GM11168 (cell line): ENCODE measurements around the gene ERF.

Experiments used
- in situ Hi-C: fragments of 300-500 bp; cut with MboI; formaldehyde crosslinking; loops from one replicate; pipeline ENCODE4 v1.12.0; 2022; ENCODE audit warnings: low sequenced_read_pairs; ENCODE audit not compliant: unreplicated experiment

The ERF gene

DNA sequence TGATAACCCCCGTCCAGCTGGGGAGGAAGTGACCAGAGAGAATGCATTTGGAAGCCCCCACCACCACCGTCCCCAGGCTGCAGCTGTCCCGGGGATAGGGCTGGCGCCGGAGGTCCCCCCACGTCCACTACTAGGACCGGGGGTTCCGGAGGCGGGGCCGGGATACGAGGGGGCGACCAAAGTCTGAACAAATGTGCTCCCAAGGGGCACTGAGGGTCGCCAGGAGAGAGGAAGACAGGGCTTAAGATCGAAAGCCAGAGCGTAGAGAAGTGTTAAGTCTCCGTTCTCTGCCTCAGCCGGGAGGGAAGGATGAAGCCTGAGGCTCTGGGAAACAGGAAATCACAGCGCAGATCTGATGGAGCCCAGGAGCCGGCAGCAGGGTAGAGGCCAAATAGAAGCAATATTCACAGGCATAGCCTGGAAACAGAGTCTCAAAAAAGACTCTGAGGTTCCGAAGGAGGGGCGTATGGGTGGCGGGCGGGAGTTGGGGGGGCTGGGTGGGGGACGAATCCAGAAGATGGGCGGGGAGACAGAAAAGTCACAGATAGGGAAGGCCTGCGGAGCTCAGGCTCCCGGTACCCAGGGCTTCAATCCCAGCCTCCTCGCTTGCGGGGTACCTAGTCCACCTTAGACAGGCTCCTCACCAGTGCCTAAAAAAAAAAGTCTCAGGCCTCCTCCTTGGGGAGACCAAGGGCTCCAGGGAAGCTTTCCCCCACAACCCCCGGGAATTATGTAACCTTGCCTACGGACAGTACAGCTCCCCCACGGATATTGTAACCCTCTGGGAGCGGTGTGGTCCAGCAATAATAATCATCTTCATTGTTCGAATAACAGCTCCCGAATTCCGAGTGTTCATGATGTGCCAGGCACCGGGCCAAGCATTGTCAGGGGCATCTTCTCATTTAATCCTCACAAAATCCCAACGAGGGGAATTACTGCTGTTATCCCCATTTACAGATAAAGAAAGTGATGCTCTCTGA lies 1.1 kb upstream of the ERF start:
- in situ Hi-C loops, result no loop called here

DNA sequence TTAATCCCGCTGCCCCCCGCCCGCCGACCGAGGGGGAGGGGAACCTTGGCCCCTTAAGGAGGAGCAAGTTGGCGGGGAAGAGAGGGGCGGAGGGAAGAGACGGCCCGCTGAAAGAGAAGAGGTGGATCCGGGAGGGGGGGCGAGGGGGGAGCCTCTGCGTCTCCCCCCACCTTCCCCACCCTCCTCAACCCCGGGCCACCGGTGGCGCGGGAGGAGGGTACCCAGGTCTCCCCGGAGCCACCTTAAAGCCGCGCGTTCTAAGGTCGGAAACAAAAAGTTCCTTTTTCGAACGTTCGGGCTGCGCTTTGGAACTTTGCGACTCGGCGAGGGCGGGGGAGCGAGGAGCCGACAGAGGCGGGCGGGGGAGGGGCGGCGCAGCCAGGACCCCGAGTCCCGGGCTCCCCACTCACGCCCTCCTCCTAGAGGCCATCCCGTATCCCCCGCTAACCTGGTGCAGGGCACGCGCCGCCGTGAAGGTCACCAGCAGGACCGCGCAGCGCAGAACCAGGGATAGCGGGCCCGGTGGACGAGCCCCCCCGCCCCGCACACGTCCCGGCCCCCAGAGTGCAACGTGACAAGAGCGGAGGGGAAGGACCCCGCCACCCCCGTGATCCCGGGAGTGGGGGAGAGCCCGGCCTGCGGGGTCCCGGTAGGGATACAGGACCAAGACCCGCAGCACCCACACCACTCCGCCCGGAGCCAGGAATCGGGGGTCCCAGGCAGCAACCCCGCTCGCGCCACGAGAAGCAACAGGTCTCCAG lies 659 bp downstream of the ERF start:
- in situ Hi-C loops, result no loop called here

DNA sequence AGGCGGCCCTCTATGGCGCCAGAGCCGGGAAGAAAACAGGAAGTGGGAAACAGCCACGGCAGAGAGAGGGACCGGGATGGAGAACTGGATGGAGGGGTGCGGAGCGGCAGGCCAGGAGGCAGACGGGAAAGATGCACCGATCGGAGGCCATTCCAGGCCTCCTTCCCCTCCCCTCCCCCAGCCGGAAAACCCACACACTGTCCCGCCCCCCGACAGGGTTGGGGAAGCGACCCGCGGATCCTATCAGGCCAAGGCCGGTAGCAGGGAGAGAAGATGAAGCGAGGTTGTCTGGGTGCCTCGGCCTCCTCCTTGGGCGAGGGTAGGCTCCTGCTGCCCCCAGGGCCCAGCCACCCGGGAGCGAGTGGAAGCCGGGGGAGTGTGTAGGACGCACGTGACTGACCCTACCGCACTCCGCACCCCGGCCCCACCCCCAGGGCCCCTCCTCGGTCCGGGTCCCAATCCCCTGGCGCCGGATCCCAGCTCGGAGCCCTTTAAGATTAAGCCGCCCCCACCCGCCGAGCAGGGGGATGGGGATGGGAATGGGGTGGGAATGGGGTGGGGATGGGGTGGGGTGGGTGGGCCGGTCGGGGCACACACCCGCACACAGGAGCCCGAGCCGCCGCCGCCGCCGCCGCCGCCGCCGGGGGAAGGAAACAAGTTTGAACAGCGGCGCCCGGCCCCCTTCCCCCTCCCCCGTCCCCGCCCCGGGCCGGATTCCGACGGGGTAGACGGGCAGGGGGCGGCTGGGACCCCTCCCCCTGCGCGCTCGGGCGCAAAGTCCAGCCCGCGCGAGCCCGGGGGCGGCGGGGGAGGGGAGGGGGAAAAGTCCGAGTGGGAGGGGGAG lies 1.5 kb downstream of the ERF start:
- in situ Hi-C loops, result no loop called here

DNA sequence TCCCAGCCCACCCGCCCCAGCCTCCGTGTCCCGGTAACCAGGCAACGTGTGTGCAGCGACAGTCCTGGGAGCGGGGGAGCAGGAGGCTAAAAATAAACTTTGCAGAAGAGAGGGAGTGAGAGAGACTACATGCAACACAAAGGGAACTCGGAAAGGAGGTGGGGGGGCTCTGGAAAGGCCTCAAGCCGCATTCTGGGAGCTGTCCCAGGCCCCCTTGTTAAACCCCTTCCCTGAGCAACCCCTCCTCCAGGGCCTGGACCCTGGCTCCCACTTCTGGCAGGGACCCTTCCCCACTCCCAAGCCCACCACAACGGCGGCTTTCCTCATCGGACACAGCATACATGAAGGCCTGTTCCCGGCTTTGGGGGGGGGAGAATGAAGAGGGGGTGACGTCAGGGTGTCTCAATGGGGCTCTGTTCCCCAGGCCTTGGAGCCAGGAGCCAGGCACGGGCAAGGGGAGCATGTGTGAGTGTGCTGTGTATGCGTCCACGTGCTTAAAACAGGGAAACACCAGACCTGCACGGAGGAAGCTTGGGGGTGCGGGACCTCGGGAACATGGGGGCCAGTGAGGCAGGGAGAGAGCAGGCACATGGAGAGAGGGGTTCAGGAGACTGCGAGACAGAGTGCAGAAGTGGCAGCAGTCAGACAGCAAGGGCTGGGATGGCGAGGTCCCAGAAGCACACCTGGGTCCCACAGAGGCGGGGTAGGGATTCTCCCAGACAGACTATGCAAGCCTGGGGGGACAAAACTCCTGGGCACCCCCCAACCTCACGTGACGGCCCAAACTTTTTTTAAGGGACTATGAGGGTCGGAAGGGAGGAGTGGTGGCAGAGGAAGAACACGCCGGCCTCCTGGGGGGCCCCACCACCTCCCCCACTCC lies 2.3 kb downstream of the ERF start:
- in situ Hi-C loops, result no loop called here

DNA sequence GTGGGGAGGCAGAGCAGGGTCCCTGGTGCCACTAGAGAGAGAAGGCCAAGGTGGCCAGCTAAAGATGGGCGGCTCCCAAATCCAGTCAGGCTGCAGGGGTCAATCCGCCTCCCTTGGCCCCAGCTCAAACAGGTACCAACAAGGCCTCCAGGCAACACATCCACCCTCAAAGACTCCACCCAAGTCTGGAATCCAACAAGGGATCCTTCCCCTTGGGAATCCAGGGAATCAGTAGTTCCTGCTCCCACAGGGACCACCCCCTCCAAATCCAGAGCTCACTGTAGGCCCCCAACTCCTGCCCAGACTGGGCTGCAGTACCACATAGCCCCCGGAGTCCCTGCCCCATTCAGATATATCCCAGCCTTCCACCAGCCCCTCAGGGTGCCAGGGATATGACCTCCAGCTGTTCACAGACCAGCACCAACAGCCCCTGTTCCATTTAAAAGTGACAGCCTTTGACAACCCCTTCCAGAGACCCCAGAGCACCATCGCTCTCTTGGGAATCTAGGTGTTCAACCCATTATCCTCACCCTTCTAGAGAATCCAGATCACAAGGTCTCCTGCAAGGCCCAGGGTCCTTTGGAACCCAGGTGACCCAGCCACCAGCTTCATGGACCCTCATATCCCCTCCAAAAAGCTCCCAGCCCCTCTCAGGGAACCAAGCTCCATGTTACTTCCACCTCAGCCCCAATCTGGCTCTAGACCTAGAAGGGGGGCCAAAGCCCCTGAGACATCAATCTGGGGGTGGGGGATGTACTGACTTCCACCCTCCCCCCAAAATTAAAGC lies 3.2 kb downstream of the ERF start:
- in situ Hi-C loops, result no loop called here

DNA sequence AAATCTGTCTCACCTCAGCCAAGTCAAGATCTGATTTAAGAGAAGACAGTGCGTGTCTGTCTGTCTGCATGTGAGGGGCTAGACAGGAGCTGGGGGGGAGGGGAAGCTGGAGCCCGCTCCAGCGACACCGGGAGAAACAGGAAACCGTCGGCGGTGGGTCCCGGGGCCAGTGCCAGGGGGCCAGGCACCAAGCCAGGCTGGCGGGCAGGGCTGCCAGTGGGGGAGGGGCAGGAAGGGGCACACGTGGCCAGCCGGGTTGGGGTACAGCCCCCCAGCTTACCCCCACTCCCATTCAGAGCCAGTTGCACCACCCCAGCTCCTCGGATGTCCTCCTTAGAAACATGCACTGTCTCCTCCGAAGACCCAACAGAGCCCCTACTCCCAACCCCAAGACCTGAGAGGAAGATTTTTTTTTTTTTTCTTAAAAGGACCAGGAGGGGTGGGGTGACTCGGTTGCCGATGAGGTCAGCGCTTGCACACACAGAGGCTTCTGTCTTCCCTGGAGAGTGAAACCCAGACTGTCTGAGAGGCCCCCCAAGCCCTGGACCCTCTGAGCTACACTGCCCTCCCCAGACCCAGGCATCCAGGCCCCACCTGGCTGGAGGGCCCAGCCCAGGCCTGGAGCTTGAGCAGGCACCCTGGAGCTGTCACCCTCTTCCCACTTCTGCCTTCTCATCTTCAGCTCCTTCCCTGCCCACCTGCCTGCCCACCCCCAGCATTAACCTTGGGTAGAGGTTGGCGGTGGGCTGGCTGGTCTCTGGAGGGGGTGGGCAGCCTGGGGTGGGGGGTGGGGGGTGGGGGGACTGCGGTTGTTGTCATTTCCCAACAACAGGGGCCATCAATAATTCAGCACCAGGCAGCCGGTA lies 4.0 kb downstream of the ERF start:
- in situ Hi-C loops, result no loop called here

DNA sequence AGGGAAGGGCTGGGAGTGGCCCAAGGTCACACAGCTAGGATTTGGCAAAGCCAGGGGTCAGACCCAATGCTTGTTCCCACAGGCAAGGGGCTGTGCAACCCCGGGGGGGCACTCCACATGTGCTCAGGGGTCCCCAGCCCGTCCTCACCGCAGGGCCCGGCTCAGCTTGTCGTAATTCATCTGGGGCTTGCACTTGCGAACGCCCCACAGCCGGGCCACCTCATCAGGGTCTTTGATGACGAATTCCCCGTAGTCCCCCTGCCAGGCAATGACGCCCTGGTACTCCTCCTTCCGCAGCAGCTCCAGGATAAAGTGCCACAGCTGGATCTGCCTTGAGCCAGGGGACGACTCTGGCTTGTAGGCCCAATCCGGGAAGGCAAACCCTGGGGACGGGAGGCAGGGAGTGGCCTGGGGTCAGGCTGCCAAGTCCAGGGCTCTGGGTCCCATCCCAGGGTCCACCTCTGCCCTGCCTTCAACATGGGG lies 4.7 kb downstream of the ERF start:
- in situ Hi-C loops, result no loop called here

DNA sequence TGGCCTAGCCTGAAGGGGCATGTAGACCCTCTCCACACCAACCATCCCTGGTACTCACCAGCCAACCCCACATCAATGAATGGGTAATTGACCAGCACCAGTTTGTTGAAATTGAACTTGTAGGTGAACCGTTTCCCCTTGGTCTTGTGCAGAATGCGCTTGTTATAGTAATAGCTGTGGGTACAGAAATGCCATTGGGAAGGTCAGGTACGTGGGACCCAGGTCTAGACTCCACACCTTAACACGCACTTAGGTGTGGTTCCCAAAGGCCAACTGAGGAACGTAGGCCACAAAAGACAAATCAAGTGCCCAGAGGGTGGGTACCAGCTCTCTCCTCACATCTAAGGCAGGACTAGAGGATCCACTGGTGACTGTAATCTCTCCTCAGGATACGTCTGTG lies 5.2 kb downstream of the ERF start:
- in situ Hi-C loops, result no loop called here

DNA sequence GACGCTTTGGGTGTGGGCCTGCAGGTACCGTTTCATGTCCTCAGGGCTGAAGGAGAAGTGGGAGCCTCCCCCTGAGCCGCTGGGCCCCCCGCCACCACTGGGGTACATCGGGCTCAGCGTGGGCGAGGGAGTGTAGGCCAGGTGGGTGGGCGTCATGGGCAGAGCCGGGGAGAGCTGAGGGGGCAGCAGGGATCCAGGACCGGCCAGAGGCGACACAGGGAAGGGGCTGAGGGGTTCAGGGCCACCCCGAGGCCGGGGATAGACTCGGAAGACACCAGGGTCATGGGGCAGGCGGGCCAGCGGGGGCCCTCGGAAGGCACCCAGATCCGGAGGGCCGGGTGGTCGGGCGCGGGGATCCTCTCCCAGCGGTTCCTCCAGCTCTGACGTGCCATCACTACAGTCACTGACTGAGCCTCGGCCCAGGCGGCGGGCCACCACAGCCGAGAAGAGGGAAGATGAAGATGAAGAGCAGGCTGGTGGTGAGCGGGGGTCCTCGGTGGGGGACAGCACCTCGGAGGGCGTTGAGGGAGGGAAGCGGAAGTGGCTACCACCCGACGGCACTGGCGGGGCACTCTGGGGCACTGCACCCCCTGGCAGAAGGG lies 5.7 kb downstream of the ERF start:
- in situ Hi-C loops, result no loop called here

DNA sequence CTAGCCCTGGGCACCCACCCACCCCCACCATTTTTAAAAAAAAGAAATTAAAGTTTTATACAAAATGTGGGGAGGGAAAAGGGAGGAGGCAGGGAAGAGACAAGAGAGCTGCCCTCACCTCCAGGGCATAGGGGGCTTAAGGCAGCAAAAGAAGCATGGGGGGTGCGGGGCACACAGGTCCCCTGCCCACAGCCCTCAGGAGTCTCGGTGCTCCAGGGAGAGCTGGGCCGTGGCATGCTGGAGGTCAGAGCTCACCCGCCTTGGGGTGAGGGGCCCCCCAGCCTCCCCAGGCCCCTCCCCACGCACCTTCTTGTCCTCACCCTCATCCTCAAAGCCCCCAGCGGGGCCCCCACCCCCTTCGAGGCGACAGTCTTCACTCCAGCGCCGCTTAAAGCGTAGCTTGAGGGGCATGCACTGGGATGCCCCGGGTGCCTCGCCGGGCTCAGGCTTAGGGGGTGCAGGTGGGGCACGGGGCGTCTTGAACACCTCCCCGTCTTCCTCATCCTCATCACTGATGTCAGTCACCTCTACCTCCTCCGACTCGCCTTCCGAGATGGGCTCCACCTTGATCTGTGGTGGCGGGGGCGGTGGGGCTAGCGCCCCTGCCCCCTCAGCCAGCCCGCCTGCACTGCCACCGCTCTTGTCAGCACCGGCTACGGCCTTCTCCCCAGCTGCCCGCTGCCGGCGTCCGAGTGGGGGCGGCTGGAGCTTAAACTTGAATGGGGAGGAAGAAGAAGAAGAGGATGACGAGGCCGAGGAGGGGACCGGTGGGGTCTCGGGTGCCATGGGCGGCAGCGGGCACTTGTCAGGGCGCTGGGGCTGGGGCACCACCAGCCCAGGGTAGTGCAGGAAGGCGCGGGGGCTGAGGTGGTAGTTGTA lies 6.4 kb downstream of the ERF start:
- in situ Hi-C loops, result no loop called here

DNA sequence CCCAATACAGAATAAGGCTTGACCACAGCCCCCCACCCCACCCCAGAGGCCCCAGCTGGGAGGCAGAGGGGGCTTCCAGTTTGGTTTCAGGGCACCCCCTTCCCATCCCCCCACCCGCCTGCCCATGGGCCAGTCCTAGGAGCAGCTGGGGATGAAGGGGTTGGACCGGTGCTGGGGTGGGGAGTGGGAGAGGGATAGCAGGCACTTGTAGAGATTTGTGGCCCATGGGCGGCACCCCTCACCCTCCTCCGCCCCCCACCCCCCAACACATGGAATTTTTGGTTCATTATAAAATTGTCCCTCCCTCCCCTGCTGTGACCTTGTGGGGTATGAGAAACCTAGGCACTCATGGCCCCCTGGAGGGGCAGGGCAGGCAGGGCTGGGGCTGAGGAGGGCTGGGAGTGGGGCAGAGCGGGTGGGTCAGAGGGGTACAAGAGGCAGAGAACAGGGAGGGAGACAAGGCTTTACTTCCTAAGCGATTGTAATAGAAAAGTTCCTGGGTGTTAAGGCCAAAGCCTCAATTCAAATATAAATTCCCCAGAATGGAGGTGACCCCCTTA lies 7.2 kb downstream of the ERF start:
- in situ Hi-C loops, result no loop called here

DNA sequence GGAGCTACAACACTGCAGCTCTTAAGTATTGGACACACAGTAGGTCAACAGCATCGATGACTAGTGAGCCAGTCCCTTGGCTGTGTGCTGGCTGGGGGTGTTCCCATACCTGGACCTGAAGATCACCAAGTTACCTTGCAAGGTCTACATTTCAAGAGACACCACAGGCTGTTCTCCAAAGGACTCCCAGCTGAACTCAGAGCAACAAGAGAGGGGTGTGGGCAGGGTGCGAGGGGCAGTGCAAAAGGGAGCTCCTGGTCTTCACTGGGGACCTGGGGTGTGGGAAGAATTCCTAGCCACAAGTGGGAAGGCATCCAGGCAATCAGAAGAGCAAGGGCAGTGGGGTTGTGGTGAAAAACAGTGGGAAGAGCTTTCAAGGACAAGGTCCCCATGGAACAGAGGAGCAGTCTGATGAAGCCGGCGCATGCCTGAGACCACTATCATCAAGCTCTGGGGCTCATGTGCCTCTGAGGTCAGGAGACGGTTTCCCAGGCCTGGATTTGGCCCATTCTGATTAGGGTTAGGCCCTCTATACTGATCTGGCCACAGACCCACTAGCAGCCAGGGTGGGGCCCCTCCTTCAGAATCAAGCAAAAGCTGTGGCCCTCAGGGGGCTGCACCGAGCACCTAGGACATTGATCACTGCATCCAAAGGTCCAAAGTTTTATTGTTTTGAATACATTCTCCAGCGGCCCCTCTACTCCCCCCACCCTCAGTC lies 7.8 kb downstream of the ERF start:
- in situ Hi-C loops, result no loop called here

DNA sequence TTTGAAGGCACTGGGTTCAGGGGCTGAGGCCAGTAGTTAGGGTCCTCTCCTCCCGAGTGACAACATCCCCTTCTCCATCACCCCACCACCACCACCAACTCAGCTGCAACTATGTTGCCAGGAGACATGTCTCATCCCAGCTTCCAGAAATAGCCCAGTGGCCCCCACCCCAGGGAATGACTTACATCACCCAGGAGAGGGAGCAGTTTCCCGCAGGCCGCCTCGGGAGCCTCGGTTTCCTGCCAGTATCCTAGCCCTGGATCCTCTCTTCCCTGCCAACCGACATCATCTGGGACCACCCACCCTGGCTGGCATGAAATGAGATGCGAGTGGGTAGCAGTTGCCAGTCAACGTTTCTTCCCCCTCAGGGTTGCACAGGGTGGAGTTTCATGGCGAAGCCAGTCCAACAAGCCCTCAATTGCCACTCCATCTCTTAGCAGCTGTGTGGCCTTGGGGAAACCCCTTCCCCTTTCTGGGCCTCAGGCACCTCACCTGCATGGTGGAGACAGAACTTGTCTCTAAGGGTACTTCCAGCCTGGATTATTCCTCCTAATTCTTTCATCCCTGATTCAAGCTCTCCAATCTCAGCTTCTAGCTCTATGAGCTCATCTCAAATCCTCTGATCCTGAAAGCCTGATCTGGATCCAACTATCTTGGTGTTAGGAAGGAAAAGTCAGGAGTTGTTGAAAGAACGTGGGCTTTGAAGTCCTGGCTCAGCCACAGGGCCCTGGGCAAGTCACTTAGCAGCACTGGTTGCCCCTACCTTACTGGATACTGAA lies 8.6 kb downstream of the ERF start:
- in situ Hi-C loops, result no loop called here

DNA sequence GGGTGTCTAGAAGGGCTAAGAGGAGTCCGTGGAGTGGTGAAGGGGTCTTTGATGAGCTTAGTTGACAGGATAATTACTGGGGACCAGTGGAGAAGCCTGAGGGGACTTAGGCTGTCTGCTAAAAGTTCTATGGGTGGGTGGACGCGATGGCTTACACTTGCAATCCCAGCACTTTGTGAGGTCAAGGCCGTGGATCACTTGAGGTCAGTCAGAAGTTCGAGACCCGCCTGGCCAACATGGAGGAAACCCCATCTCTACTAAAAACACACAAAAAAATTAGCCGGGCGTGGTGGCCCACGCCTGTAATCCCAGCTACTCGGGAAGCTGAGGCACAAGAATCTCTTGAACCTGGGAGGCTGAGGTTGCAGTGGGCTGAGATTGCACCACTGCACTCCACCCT lies 9.7 kb downstream of the ERF start:
- in situ Hi-C loops, result no loop called here
